OCI-LY7 (cell line): Measurements from ENCODE around the gene SSBP2. TPM values are rescaled to one million over a fixed set of nuclear protein-coding genes. Genes with fewer than 3 reads are reported as not detected.

Experiments
- BruUV-seq: library from RNA; stranded (reverse); fragments of 400-500 nt; replicated peaks from 2 replicates; lab custom pipeline; 2021; lab: Mats Ljungman, UMichigan
- CTCF ChIA-PET: fragments of 300-600 bp; sonication (Branson Sonifier 250); formaldehyde crosslinking; loops from one replicate; lab custom pipeline; 2022; ENCODE audit warnings: antibody characterized with exemption; ENCODE audit not compliant: unreplicated experiment; lab: Charles Lee
- POLR2A ChIA-PET: fragments of 300-600 bp; sonication (Branson Sonifier 250); formaldehyde crosslinking; loops from one replicate; lab custom pipeline; 2022; ENCODE audit warnings: antibody characterized with exemption; lab: Charles Lee
- DNase-seq: peaks from one replicate; pipeline ENCODE4 v3.0.0-alpha.2; 2015; ENCODE audit warnings: low spot score
- H2AFZ ChIP-seq: fragments of 200-600 bp; sonication (generic), shearing (Covaris generic); 2 replicates; pipeline ENCODE4 v1.6.1; 2014; ENCODE audit warnings: mild to moderate bottlenecking, antibody characterized with exemption, low read length, moderate library complexity
- H3K27ac ChIP-seq: fragments of 200-600 bp; sonication (generic); 2 replicates; pipeline ENCODE4 v1.5.1; 2014; ENCODE audit warnings: mixed run types, low read depth, mild to moderate bottlenecking, moderate library complexity, low read length, inconsistent platforms; ENCODE audit not compliant: poor library complexity, severe bottlenecking
- H3K36me3 ChIP-seq: fragments of 200-600 bp; sonication (generic); 2 replicates; pipeline ENCODE4 v1.6.1; 2014; ENCODE audit warnings: mild to moderate bottlenecking, antibody characterized with exemption, low read length, moderate library complexity, mixed read lengths; ENCODE audit not compliant: insufficient read depth
- H3K4me1 ChIP-seq: fragments of 200-600 bp; sonication (generic); 2 replicates; pipeline ENCODE4 v1.5.1; 2014; ENCODE audit warnings: mild to moderate bottlenecking, low read length; ENCODE audit not compliant: insufficient read depth, poor library complexity, severe bottlenecking
- H3K4me2 ChIP-seq: fragments of 200-600 bp; sonication (generic); 2 replicates; pipeline ENCODE4 v1.6.1; 2014; ENCODE audit warnings: mild to moderate bottlenecking, low read length
- H3K4me3 ChIP-seq: fragments of 200-600 bp; sonication (generic); 2 replicates; pipeline ENCODE4 v1.5.1; 2014; ENCODE audit warnings: mild to moderate bottlenecking, low read depth, low read length; ENCODE audit not compliant: poor library complexity, severe bottlenecking
- H3K79me2 ChIP-seq: fragments of 200-600 bp; sonication (generic); 2 replicates; pipeline ENCODE4 v1.6.1; 2016; ENCODE audit warnings: low read depth, mild to moderate bottlenecking, low read length, moderate library complexity, mixed read lengths; ENCODE audit not compliant: insufficient read depth
- H3K9me2 ChIP-seq: fragments of 200-600 bp; sonication (generic); 2 replicates; pipeline ENCODE4 v1.6.1; 2016; ENCODE audit warnings: mild to moderate bottlenecking, low read length, mixed read lengths; ENCODE audit not compliant: insufficient read depth
- H3K9me3 ChIP-seq: fragments of 200-600 bp; sonication (generic); 2 replicates; pipeline ENCODE4 v1.6.1; 2014; ENCODE audit warnings: mild to moderate bottlenecking, mixed run types, low read length, mixed read lengths
- H4K20me1 ChIP-seq: fragments of 200-600 bp; sonication (generic); 2 replicates; pipeline ENCODE4 v1.6.1; 2014; ENCODE audit warnings: mild to moderate bottlenecking, antibody characterized with exemption, low read length, moderate library complexity, mixed read lengths; ENCODE audit not compliant: insufficient read depth
- CTCF ChIP-seq: fragments of 200-600 bp; sonication (generic); conservative IDR thresholded peaks from 2 replicates; pipeline ENCODE4 v1.5.1; 2014; ENCODE audit warnings: mild to moderate bottlenecking, antibody characterized with exemption, low read length, moderate library complexity, mixed read lengths
- EZH2phosphoT487 ChIP-seq: fragments of 200-600 bp; sonication (generic); IDR thresholded peaks from 2 replicates; pipeline ENCODE4 v1.6.1; 2018; ENCODE audit warnings: low read depth, borderline replicate concordance, mild to moderate bottlenecking, mixed run types, antibody characterized with exemption, low read length, moderate library complexity, mixed read lengths
- intact Hi-C: fragments of 100-400 bp; cut with micrococcal nuclease; formaldehyde crosslinking; loops from one replicate; pipeline ENCODE4 v1.10.0; 2022; ENCODE audit not compliant: unreplicated experiment
- total RNA-seq, 2 experiments: library from RNA; depleted of rRNA in 1 of 2; stranded (reverse); fragments of >200 nt in 1 of 2; shearing (Covaris generic) in 1 of 2; gene quantifications; 2 replicates each; pipeline ENCODE4 v1.2.3, GENCODE V29; 2014 to 2022

Gene SSBP2
- total RNA-seq, 2 experiments from 2014 or later: 140 to 172 TPM

- no peaks in the 10 kb centered on the region for H4K20me1 ChIP-seq
- no peak for TF ChIP-seq CTCF
- no peaks in the 10 kb centered on the region for H3K9me3 ChIP-seq
- H3K36me3 ChIP-seq: no peaks in the 10 kb centered on the region
- ChIA-PET POLR2A (interaction anchor here (0.6 to 1.0 kb wide), 2 partner anchors 11 to 555 kb away, joined by 4 read pairs; no protein-coding TSS in a partner anchor), CTCF (no interaction called here)
- intact Hi-C loops: no loop called here
- no TSS peak for BruUV-seq
- no peak overlapping the region for H2AFZ ChIP-seq
- H3K4me1 ChIP-seq: no peaks in the 10 kb centered on the region
- no peak overlapping the region for H3K4me3 ChIP-seq
- no peaks in the 10 kb centered on the region for H3K9me2 ChIP-seq
- no peak for DNase-seq
- H3K4me2 ChIP-seq: no peak overlapping the region
- H3K79me2 ChIP-seq: no peaks in the 10 kb centered on the region
- no peak overlapping the region for H3K27ac ChIP-seq
Measured at GRCh38 chr5:81383867-81384266, 367.0 kb downstream of the SSBP2 start.

- Histone ChIP-seq H3K36me3 (no peaks in the 10 kb centered on the region), H3K4me3 (no peak overlapping the region), H3K9me3 (no peaks in the 10 kb centered on the region), H3K79me2 (no peaks in the 10 kb centered on the region), H3K4me1 (no peaks in the 10 kb centered on the region), H3K4me2 (no peak overlapping the region), H3K27ac (no peak overlapping the region), H4K20me1 (no peaks in the 10 kb centered on the region), H3K9me2 (no peaks in the 10 kb centered on the region), H2AFZ (no peak overlapping the region)
- CTCF ChIA-PET: no interaction called here
- no TSS peak for BruUV-seq
- DNase-seq: no peak
- TF ChIP-seq CTCF: no peak
- no peak for TF ChIP-seq EZH2phosphoT487
- POLR2A ChIA-PET: no interaction called here
- intact Hi-C loops: no loop called here
Measured at GRCh38 chr5:81371354-81371876, 379.5 kb downstream of the SSBP2 start.

GRCh38 chr5:81370912-81371311 lies 380.0 kb downstream of the SSBP2 start:
- Histone ChIP-seq H3K27ac (no peak overlapping the region), H3K4me3 (no peak overlapping the region), H3K4me1 (no peaks in the 10 kb centered on the region), H3K9me3 (no peaks in the 10 kb centered on the region), H2AFZ (no peak overlapping the region), H3K79me2 (no peaks in the 10 kb centered on the region), H3K9me2 (no peaks in the 10 kb centered on the region), H3K36me3 (no peaks in the 10 kb centered on the region), H3K4me2 (no peak overlapping the region), H4K20me1 (no peaks in the 10 kb centered on the region)
- intact Hi-C loops: no loop called here
- TF ChIP-seq EZH2phosphoT487: no peak
- TF ChIP-seq CTCF: no peak
- BruUV-seq: no TSS peak
- DNase-seq: no peak
- ChIA-PET CTCF (no interaction called here), POLR2A (no interaction called here)
